Stimulated activated CD8-positive, alpha-beta memory T cell treated with anti-CD3 and anti-CD28 coated beads, Interleukin-12 subunit alpha, Interleukin-12 subunit beta, amount 100 ng/mL, for 4 hours (primary cell): ENCODE data around the gene UPB1.
"Not testable (repeated sequence)": the region's sequence is repeated elsewhere in the genome, so short reads cannot be mapped to it uniquely, and the experiment has no call there.

Experiments
- DNase-seq: peaks from one replicate; pipeline ENCODE4 v3.0.0-alpha.2; 2020; ENCODE audit warnings: low read depth

The UPB1 gene

GRCh38 chr22:24504956-24505736 is 10.0 kb downstream of the UPB1 start:
- DNase-seq: no peak

- no peak for DNase-seq
Measured at GRCh38 chr22:24506802-24507438, 11.8 kb downstream of the UPB1 start.

GRCh38 chr22:24507716-24508115 is 12.6 kb downstream of the UPB1 start:
- DNase-seq: no peak

- DNase-seq: no peak
Measured at GRCh38 chr22:24510637-24511625, 15.8 kb downstream of the UPB1 start.

- DNase-seq: no peak
Measured at GRCh38 chr22:24512043-24512442, 16.9 kb downstream of the UPB1 start.

- DNase-seq: no peak
Measured at GRCh38 chr22:24513378-24514240, 18.5 kb downstream of the UPB1 start.

GRCh38 chr22:24514241-24515026 is 19.3 kb downstream of the UPB1 start:
- DNase-seq: no peak

GRCh38 chr22:24515027-24515338 is 19.9 kb downstream of the UPB1 start:
- no peak for DNase-seq

- no peak for DNase-seq
Measured at GRCh38 chr22:24516301-24516737, 21.2 kb downstream of the UPB1 start.

- DNase-seq: no peak
Measured at GRCh38 chr22:24517446-24517845, 22.3 kb downstream of the UPB1 start.

GRCh38 chr22:24518228-24518627 is 23.1 kb downstream of the UPB1 start:
- no peak for DNase-seq

GRCh38 chr22:24518771-24519485 is 23.8 kb downstream of the UPB1 start:
- DNase-seq: no peak

- DNase-seq: no peak
Measured at GRCh38 chr22:24519496-24519895, 24.4 kb downstream of the UPB1 start.

- DNase-seq: no peak
Measured at GRCh38 chr22:24521791-24522245, 26.7 kb downstream of the UPB1 start.

GRCh38 chr22:24523873-24524272 is 28.7 kb downstream of the UPB1 start:
- no peak for DNase-seq

- DNase-seq: peak; percentile 60
Measured at GRCh38 chr22:24525416-24526037, 30.4 kb downstream of the UPB1 start.

GRCh38 chr22:24526191-24526590 is 31.1 kb downstream of the UPB1 start:
- DNase-seq: no peak

GRCh38 chr22:24529898-24530297 is 34.8 kb downstream of the UPB1 start:
- no peak for DNase-seq

- not testable (repeated sequence) for DNase-seq
Measured at GRCh38 chr22:24530968-24531367, 35.8 kb downstream of the UPB1 start.

GRCh38 chr22:24532075-24532474 is 36.9 kb downstream of the UPB1 start:
- DNase-seq: no peak
